Ovary (tissue), 9 donors: Measurements from ENCODE around the gene CD52. TPM values are rescaled to one million over a fixed set of nuclear protein-coding genes. Genes with fewer than 3 reads are reported as not detected.

Source experiments
- DNase-seq, 5 donors: peaks; one replicate each; pipeline ENCODE4 v3.0.0-alpha.2; 2019 to 2020
- H3K27ac ChIP-seq, 2 donors: fragments of 200-600 bp; one replicate each; pipeline versions ENCODE4 v1.5.1 to v1.8.0; 2019 to 2022
- H3K27me3 ChIP-seq: fragments of 200-600 bp; one replicate; pipeline ENCODE4 v1.8.0; 2022
- H3K36me3 ChIP-seq: fragments of 200-600 bp; sonication (generic); one replicate; pipeline ENCODE4 v1.5.1; 2019
- H3K4me1 ChIP-seq: one replicate; pipeline ENCODE4 v1.8.1; 2013; ENCODE audit warnings: mild to moderate bottlenecking, moderate library complexity; ENCODE audit not compliant: insufficient read depth
- H3K4me3 ChIP-seq: fragments of 200-600 bp; sonication (generic); one replicate; pipeline ENCODE4 v1.5.1; 2017
- H3K9me3 ChIP-seq, 2 donors: fragments of 200-600 bp in 1 of 2; sonication (generic) in 1 of 2; one replicate each; pipeline versions ENCODE4 v1.5.1 to v1.8.1; 2013 to 2019; ENCODE audit warnings: mild to moderate bottlenecking in 1 of 2, moderate library complexity in 1 of 2
- CTCF ChIP-seq, 3 donors: fragments of 450-650 bp in 2 of 3; fragments of 200-600 bp in 1 of 3; IDR thresholded peaks; one replicate each; pipeline versions ENCODE4 v1.5.1 to v1.8.0; 2016 to 2022; ENCODE audit warnings: antibody characterized with exemption in 3 of 3, mild to moderate bottlenecking in 1 of 3
- EP300 ChIP-seq: sonication (generic); formaldehyde crosslinking; IDR thresholded peaks from one replicate; pipeline ENCODE4 v1.6.1; 2017; ENCODE audit warnings: antibody characterized with exemption
- POLR2A ChIP-seq: fragments of 450-650 bp; IDR thresholded peaks from one replicate; pipeline ENCODE4 v1.6.1; 2017; ENCODE audit warnings: antibody characterized with exemption, mild to moderate bottlenecking, moderate library complexity
- WGBS, 3 donors: extraction: QIAGEN DNeasy Blood & Tissue Kit in 1 of 3; methylation state at CpG; one replicate each; pipeline versions ENCODE4 v1.1.5 to v1.1.7; 2013 to 2017; 5-methylcytosine and 5-hydroxymethylcytosine counted together
- intact Hi-C, 4 donors: fragments of 100-400 bp; cut with DNase I; formaldehyde crosslinking; loops; one replicate each; pipeline versions ENCODE4 v1.11.0 to v1.15.1; 2022 to 2023
- polyA plus RNA-seq, 2 donors: library from polyadenylated mRNA; stranded (reverse); fragments of 200-250 nt in 1 of 2; fragments of 350-450 nt in 1 of 2; fragmentation: Illumina TruSeq in 1 of 2; extraction: RNeasy Lipid Tissue Mini Kit (QIAGEN cat#74804) in 1 of 2; gene quantifications; one replicate each; pipeline ENCODE4 v1.2.3, GENCODE V29; 2013 to 2014
- total RNA-seq, 7 donors: library from RNA; depleted of rRNA in 2 of 7; stranded (reverse); fragments of >200 nt in 2 of 7; fragmentation: NEBNext Ultra II Directional in 3 of 7; extraction: Animal tissue kit (Norgen Biotek cat#: 25700) in 3 of 7; gene quantifications; one replicate each; pipeline versions ENCODE4 v1.1.0 to v1.2.4, GENCODE V29; 2016 to 2023
- donor health status: DM: no; HTN: no; CAD: no; lungs with moderate emphysema.
- donor health status: DM: no; HTN: no; CAD: no.
- donor health status: Bipolar disorder and iron deficiency.
- donor health status: DM: yes; HTN: yes; CAD: no.
- donor health status: DM: no; HTN: no; CAD: no.
- donor health status: DM: yes; HTN: yes; CAD: no.

Gene CD52
- total and polyA plus RNA-seq, 9 donors: 1.3 to 45.5 (median 4.3) TPM; not detected in 1

DNA sequence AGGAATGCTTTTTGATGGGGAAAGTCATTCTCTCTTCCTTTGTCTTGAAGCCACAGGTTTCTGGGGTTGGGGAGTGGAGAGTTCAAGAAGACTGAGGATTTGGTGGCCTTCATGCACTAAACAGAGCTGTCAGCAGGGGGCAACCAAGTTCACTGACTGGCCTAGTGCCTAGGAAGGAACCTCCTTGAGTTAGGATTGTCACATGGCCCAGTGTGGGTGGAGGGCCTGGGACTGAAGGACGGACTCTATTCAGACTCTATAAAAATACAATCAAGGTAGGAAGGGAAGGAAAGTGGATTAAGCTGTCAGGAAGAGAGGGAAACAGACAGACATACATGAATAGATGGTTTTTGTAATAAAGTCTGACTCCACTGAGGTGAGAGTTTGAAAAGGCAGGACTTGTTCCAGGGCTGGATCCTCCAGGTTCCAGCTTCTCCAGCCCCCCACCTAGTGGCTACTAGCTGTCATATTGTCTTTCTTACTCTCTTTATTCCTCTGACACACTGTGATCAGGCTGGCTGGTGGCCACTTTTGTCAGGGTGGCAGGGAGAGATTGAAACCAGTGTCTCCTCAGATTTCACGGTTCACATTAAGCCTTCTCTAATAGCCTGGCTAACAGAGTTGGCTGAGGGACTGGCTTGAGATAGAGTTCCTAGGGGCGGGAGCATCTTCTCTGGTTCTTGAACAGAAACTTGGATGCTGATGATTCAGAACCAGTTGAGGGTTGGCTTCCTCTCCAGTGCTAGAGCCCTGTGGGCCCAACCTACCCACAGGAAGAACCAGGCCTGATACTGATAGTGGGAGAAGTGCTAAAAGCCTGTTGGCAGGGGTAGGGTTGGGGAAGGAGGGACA, 42.0 kb upstream of the CD52 start:
- Histone ChIP-seq H3K27me3 (no peaks in the 10 kb centered on the region), H3K4me3 (no peak overlapping the region), H3K36me3 (no peaks in the 10 kb centered on the region), H3K9me3 (no peaks in the 10 kb centered on the region), H3K27ac (peak overlapping the region in 1 of 2 donors; percentile 47), H3K4me1 (peaks cover 6% of the 10 kb centered on the region)
- no peak for TF ChIP-seq EP300
- peak; percentile 52 to 72 (median 70) for TF ChIP-seq CTCF (IDR thresholded peaks at IDR 0.05)
- DNase-seq: peak; percentile 71 to 85 (median 78)
- intact Hi-C loops: loop anchor here in 1 of 4 donors (1.0 kb wide), 1 partner anchor 44 kb away; no protein-coding TSS in a partner anchor
- WGBS, 3 donors: 13 to 28% (median 25%) methylated on average over 3 of the region's 3 CpGs

DNA sequence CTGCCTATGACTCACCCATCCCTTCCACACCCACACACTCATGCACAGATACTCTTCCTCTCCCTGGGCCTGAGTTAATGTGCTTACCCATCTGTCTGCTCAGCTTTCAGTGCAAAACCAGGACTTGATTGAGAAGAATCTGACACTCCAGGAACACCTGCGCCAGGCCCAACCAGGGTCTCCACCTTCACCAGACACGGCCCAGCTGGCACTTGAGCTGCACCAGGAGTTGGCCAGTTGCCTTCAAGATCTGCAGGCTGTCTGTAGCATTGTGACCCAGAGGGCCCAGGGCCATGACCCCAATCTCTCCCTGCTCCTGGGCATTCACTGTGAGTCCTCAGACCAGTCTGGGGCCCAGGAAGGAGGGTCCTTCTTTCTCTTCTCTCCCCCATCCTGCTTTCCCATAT, 41.3 kb upstream of the CD52 start:
- no peak for TF ChIP-seq EP300
- no peak for TF ChIP-seq CTCF (IDR thresholded peaks at IDR 0.05)
- Histone ChIP-seq H3K27me3 (no peaks in the 10 kb centered on the region), H3K9me3 (no peaks in the 10 kb centered on the region), H3K4me1 (peaks cover 6% of the 10 kb centered on the region), H3K4me3 (no peak overlapping the region), H3K36me3 (no peaks in the 10 kb centered on the region), H3K27ac (no peak overlapping the region)
- no peak for DNase-seq
- 81 to 88% (median 82%) methylated on average over 2 of the region's 2 CpGs for WGBS, 3 donors
- intact Hi-C loops: no loop called here

DNA sequence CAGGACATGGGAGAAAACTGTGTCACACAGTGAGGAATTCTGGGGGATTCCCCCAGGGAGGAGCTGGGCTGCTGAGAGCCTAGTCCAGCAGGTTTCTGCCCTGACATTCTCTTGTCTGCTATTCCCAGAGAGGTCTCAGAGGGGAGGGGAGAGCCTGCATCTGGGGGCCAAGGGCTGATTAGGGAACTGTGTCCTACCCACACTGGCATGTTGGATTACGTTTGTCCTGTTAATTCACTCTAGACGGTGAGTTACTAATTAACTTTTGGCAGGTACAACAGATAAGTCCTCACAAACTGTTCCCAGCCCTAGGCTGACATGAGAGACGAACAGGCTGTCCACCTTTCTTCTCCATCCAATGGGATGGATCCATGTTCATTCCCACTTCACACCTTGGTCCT, 40.5 kb upstream of the CD52 start:
- TF ChIP-seq EP300 (no peak), POLR2A (no peak), CTCF (IDR thresholded peaks at IDR 0.05) (no peak)
- Histone ChIP-seq H3K36me3 (no peaks in the 10 kb centered on the region), H3K27me3 (no peaks in the 10 kb centered on the region), H3K4me3 (no peak overlapping the region), H3K4me1 (peaks cover 6% of the 10 kb centered on the region), H3K9me3 (no peaks in the 10 kb centered on the region), H3K27ac (no peak overlapping the region)
- DNase-seq: no peak
- intact Hi-C loops: no loop called here
- 82 to 87% (median 85%) methylated on average over 3 of the region's 3 CpGs for WGBS, 3 donors

DNA sequence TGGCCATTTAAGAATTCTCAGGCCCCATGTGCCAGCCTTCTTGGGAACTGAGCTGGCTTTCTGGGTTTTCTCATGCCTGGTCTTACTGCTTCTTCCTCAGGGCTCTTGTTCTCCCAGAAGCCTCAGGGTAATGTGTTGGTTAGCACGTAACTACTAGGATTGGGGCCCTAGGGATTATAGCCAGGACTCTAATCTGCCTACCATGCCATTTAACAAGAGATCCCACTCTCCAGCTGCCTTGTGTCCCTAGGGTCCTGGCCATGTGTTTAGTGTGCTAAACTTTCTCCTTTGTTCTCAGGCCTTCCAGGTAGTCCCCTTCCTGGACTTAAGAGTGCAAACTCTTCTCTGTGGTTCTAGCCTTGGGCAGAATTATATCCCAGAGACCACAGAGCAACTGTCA, 40.0 kb upstream of the CD52 start:
- H3K4me3 ChIP-seq: no peak overlapping the region
- H3K27me3 ChIP-seq: no peaks in the 10 kb centered on the region
- intact Hi-C loops: no loop called here
- H3K9me3 ChIP-seq: no peaks in the 10 kb centered on the region
- no peaks in the 10 kb centered on the region for H3K36me3 ChIP-seq
- TF ChIP-seq CTCF (IDR thresholded peaks at IDR 0.05) (no peak), EP300 (no peak), POLR2A (no peak)
- DNase-seq: no peak
- no peak overlapping the region for H3K27ac ChIP-seq
- H3K4me1 ChIP-seq: peaks cover 6% of the 10 kb centered on the region
- WGBS, 3 donors: 86 to 92% (median 88%) methylated on average over 1 of the region's 1 CpG
